GM18861 (cell line): ENCODE data around the gene APP.

Experiments used
- ATAC-seq: cut with Tn5 transposase; IDR thresholded peaks from one replicate; pipeline ENCODE4 v1.9.1; 2021; ENCODE audit not compliant: unreplicated experiment

Gene APP

DNA sequence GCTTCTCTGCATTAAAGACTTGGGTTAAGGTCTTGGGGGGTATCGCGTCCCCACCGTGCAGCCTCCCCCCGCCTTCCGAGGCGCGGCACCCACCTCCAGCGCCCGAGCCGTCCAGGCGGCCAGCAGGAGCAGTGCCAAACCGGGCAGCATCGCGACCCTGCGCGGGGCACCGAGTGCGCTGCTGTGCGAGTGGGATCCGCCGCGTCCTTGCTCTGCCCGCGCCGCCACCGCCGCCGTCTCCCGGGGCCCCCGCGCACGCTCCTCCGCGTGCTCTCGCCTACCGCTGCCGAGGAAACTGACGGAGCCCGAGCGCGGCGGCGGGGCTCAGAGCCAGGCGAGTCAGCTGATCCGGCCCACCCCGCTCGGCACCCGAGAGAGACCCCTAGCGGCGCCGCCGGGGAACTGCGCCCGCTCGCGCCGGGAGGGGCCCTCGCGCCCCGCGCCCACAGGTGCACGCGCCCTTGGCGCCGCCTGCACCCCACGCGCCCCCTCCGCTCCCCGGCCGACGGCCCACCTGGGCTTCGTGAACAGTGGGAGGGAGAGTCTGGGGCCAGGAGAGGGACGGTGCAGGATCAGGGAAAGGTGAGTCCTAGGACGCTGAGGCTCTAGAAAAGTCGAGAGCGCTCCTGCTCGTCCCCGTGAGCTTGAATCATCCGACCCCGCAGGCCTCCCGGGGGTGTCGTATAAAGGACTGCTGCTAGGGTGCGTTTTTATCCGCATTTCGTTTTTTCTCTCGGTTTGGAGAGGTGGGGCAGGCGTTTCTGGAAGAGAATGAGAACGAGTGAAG lies at the start of gene APP:
Gene APP, minus strand, starts transcription at position 300 of the 787 bp plus-strand sequence. Its CDS starts 150 bp downstream, at position 150.
- peak; percentile 93 for ATAC-seq

DNA sequence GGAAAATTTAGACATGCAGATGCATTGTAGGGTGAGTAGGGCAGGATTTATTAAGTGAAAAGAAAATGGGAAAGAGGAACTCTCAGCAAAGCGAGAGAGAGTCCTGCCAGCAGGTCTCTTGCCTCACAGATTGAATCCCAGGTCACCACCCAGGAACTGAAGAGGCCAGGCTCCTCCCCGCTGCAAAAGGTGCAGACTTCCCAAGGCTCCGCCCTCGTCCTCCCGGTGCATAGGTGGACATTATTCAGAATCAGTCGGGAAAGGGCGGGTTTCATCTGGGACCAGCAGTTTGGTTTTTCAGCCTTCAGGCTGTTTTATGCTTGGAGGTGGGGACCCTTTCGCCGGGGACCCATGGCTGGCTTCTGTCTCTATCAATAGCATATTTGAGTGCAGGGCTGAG lies 41.6 kb upstream of the APP start:
- no peak for ATAC-seq

DNA sequence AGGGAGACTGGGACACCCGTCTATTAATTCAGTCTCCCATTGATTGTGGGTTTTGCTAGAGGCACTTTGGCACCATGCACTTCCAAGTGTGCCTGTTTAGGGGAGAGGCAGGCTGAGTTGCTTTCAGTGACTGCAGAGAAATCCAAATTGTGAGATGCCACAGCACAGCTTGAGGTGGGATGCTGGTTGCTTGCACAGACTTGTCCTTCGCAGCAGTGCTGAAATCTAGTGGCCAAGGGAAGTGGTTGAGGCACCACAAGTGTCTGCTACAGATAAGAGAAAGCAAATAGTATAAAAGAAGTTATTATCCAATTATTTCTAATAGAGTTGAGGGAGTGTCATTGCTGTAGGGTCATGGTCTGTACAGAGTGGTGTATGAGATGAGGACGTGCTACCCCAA lies 40.0 kb upstream of the APP start:
- ATAC-seq, result no peak

DNA sequence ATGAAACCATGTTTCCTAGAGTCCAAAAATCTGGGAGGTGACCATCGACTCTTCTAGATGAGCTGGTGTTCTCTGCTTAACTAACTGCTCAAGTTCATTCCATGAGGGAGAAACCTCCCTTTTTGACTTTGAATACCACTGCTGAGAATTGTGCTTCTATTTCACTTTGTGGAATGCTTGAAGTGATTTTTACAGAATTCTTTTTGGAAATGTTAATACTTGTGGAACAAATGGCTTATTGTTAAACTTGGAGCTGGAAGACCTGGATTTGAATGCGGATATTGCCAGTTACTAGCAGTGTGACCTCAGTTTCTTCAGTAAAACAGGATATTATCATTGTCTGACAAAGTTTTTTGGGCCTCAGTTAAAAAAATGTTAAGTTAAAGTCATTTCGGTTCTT lies 36.5 kb upstream of the APP start:
- ATAC-seq, result no peak

DNA sequence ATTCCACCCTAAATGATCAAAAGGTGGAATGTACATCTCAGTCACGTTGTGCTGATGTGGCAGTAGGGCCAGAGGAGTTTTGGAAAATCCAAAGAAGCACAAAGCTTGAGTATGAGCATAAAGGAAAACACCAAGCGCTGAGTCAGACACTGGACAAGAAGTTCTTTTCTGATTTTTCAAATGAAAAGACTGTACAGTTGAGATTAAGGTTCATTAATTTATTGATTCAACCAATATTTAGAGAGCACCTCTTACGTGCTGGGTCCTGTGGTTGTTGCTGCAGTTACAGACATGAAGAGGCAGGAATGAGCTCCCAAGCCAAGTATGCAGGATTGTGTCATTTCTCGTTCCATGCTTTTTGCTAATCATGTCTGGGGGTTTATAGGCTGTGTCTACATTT lies 28.9 kb upstream of the APP start:
- ATAC-seq, result no peak

DNA sequence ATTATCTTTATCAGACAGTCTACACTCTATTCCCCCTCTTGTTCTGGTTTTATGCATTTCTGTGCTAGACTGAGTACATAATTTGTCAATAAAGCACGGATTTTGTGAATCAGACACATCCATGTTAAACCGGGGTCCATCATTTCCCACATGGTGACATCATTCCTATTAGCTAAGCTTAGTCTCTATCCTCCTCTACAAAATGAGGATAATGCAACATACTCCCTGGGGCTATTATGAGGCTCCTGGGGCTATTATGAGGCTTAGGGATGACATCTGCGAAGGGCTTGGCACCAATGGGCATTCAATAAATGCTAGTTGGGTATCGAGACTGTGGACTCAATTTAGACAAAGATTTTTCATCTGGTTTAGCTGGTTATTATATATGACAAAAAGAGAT lies 25.1 kb upstream of the APP start:
- ATAC-seq, result no peak

DNA sequence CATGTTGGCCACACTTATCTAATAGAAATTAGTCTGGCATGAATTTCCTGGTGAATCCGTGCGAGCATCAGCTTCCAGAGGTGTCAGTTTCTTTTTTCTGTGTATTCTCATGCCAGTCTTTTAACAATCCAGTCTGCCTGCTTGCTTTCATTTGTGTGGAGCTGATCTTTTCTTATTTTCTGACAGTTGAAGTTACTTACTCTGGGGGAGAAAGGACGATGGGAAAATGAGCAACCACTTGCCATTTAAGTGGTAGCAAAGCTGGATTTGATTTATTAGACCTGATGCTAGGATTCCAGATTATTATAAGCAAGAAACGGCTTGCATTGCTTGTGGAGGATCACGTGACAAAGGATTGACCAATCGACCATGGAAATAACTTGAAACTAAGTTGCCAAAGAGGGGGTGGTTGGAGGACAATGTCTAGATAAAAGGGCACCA lies 24.3 kb upstream of the APP start:
- ATAC-seq, result no peak

DNA sequence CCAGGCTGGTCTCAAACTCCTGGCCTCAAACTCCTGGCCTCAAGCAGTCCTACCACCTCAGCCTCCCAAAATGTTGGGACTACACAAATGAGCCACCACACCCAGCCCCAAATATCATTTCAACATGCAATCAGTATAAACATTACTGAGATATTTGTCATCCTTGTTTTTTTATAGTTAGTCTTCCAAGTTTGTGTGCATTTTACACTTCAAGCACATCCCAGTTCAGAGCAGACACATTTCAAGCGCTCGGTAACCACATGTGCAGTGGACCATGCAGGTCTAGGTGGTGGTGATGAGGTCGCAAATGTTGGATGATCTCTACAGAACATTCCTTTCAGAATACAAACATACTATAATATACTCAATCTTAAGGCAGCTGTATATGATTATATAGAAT lies 23.8 kb upstream of the APP start:
- no peak for ATAC-seq

DNA sequence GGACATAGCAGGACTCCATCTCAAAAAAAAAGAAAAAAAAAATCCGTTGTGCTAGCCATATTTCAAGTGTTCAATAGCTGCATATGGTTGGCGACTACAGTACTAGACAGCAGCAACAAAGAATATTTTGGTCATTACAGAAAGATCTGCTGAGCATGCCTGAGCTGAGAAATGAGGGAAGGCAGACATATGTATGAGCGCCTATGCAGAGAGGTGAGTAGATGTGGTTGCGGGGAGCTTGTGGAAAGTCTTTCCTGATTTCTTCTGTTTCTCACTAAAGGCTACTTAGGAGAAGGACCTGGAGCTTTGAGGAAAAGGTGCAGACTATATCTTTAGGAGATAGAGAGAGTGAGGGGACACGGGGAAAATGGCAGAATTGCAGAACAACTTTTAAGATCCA lies 21.0 kb upstream of the APP start:
- no peak for ATAC-seq

DNA sequence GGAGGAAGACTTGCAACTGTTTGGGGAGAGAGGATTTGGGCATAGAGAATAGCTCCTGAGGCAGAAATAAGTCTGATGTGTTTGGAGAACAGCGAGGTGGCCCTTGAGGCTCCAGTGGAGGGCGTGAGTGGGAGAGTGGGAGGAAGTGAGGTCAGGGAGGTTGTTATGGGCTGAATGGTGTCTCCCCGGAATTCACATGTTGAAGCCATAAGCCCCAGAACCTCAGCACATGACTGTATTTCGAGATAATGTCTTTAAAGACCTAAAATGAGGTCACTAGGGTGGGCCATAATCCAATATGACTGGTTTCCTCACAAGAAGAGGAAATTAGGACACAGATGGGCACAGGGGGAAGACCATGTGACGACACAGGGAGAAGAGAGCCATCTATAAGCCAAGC lies 17.9 kb upstream of the APP start:
- no peak for ATAC-seq

DNA sequence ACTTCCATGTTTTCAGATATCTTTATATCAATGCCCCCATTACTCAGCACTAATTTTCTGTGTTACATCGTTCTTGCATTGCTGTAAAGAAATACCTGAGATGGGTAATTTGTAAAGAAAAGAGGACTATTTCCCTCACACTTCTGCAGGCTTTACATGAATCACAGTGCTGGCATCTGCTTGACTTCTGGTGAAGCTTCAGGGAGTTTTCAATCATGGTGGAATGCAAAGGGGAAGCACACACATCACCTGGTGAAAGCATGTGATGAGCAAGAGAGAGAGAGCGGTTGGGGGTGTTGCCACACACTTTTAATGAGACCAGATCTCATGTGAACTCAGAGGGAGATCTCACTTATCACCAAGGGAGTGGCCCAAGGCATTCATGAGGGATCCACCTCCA lies 14.9 kb upstream of the APP start:
- no peak for ATAC-seq

DNA sequence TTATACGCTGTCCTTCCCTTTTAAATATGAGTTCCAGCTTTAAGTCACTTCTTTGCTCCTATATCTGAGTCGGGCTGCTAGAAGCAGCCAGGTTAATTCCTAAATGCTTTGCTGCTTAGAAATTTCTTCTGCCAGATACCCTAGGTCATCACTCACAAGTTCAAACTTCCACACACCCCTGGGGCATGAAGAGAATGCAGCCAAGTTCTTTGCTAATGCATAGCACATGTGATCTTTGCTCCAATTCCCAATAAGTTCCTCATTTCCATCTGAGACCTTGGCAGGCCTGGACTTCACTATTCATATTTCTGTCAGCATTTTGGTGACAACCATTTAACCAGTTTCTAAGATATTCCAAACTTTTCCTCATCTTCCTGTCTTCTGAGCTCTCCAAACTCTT lies 14.5 kb upstream of the APP start:
- no peak for ATAC-seq

DNA sequence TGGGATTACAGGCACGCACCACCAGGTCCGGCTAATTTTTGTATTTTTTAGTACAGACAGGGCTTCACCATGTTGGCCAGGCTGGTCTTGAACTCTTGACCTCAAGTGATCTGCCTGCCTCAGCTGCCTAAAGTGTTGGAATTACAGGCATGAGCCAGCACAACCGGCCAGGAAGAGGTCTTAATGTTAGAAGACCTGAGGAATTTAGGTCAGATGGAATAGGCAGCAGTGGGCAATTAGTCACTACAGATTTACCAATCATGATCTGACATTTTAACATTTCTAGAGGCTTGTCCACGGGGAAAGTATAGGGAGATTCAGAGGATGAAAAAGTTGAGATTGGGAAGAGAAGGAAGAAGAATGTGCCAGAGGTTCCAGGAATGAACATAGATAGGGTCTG lies 8.9 kb upstream of the APP start:
- ATAC-seq, result no peak

DNA sequence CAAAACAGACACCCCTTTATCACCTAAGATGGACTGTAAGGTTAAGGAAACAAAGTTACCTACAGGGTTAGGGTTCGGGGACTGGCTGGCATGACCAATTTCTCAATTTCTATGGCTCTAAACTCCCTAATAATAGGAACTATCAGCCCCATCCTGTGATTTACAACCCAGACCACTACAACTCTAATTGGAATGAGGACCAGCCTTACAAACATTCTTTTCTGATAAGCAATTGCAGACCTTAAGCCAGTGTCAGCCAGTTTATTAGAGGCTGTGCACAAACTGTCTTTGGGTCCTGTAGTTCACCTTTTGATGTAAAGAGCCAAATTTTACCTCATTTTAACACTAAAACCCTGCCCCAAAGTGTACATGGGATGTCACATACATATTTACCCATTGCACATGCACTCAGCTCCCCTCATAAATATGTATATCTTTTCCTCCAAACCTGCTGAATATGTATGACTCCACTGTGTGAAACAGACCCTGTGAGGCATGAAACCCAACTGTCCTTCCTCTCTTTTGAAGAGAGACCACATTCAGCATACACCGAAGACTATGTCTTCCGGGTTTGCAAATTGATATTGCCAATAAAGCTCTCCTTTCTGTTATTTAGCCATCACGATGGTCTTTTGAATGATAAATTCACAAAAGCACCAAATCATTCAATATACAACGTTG lies 7.3 kb upstream of the APP start:
- no peak for ATAC-seq

DNA sequence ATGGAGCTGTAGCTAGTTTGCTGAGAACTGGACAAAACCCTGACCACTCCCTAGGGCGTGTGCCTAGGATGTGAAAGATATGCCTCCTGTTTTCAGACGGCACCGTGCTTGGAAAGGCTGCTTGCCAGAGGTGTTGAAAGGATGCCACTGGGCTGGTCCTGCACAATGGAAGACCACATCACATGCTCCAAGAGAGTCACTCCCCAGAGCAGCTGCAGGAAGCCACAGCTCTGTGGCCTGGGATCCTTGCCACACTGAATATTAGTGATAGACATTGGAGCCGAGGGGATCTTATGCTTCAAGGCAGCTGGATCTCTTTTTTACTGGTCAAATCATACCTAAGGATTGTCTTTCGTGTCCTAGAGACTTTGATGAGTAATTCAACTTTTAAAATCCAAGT lies 6.6 kb upstream of the APP start:
- ATAC-seq, result no peak

DNA sequence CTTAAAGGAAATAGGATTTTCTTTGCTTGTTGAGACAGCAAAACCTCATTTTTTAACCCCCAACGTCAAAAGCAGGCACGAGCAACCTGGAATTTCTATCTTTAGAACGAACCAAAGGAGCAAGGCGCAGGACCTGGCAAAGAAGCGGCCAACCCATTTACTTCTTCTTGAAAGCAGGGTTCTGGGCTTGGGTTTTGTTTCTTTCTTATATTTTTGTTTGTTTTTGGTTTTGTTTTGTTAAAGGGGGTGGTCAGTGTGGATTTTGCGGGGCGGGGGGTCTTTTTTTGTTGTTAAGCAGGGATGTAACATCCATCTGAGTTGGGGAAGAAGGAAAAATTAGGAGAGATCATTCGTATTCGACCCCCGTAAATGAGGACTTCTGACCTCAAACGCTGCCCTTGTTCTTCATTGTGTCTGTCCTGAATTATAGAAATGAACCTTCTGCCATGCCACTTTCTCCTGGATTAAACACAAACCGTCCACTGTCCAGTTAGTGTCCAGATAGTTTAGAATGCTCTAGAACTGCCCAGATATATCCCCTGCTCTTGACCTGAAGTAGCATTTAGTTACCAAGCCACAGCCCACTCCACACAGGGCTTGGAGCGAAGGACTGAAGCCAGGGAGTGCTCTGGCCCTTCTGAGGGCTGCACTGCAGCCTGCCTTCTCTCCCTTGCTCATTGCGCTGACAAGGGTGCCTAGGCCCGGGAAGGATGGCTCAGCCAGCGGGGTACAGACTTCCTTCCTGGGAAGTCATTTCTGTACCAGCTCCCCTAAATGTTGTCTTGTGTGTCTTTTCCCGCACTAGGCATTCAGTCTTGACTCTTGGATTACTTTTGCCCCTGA lies 909 bp upstream of the APP start:
- no peak for ATAC-seq

DNA sequence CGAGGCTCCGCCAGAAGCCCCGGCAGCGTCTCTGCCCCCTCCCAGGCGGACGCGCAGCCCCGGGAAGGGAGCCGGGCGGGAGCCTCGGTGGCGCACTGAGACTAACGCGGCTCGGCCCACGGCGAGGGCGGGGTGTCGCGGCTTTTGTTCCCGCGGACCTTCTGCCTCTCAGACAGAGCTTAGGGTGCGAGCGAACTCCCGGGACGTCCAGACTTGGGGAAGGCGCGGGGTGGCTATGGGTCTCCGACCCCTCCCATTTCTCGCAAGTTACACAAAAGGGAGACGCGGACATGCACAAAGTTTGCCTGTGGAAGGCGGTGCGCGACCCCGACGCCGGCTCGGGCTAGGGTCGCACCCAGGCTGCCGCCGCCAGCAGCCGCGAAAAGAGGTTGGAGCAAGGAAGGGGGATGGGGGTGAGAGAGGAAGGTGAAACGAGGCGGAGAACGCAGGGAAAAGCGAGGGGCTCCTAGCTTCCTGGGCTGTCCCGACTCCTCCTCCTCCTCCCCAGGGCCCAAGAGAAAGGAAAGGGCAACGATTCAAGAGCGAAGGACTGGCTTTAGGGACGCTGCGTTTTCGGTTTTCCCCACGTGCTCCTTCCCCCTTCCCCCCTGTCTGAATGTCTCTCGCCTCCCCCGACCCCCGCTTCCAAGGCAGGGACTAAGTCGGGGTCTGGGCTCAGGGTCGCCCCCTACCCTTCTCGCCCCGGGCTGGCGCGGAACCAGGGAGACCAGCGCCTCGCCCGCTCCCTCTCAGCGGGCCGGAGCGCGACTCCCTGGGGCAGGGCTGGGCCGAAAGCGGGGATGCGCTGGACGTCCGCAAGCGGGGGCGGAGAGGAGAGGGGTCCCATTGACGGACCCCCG lies 729 bp downstream of the APP start:
- ATAC-seq, result no peak

DNA sequence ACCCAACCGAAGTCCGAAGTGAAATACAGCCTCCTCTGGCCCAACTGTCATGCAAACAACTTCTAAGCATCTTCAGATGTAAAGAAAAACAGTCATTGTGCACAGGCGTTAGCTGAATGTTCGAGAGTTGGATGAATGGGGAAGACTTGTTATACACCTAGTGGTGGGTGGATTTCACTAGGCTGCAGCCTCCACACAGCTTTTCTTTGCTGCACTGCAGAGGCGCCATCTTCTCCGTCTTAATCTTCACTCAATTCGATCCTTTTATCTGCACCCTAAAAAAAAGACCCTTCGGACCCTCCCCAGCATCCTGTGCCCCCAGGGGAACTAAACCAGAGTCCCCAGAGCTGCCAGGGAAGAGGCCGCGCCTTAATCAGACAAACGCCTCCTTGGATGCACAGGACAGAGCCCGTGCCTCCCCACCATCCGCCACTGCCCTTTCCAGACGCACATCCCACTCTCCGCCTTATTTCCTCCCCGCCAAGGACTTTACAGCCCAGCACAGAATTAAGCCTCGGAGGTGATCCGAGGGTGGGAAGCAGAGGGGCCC lies 1.4 kb downstream of the APP start:
- ATAC-seq, result no peak

DNA sequence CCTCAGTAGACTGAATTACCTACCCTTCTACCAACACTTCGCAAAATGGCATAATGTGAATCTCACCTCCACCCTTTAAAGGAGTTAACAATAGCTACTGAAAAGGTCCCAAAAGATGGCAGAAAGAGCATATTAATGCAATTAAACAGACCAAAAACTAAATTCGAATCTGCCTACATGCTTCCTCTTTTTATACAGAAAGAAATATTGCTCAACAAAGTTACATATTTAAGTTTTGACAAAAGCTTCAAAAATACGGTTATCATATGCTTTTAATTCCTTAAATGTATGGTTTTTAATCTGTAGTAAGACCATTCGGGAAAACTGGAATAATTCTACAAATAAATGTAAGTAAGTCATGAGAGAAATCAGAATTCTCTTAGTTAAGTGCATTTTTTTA lies 2.2 kb downstream of the APP start:
- ATAC-seq, result no peak

DNA sequence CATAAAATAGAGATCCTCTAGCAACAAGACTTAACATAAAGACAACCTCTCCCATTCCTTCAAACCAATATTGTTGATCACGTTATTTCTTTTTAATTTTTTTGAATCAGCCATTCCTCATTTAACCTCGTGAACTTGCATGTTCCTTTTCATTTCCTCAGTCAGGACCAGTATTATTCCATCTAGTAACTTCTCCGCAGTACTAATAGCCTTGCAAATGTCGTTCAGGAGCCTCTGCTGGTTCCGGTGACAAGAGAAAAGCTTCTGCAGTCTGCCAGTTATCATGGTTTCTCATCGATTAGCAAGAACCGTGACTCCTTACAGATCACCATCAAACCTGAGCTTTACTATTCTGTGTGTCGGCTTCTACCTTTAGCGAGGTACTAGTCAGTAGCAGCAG lies 3.0 kb downstream of the APP start:
- ATAC-seq, result no peak

DNA sequence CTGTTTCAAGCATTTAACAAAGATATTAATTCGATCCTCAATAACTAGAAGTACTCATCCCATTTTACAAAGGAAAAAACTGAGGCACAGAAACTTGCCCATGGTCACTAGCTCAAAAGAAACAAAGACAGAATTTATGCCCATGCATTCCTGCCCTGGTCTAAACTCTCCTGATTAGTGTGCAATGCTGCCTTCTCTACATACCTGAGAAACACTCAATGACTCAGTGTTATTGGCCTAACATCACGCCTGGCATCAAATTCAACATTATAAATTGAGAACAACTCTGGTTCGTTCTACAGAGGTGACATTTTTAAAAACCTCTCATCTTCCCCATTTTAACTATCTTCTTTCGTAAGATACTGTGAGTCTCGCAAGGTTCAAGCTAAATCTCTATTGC lies 5.2 kb downstream of the APP start:
- no peak for ATAC-seq
